Measurements from ENCODE around the gene ARL2BP. TPM values are rescaled to one million over a fixed set of nuclear protein-coding genes. Genes with fewer than 3 reads are reported as not detected.

The ARL2BP gene
- total RNA-seq, 1 experiment from 2014 or later, result 47.6 TPM

GRCh38 chr16:57281791-57282190 lies 36.7 kb downstream of the ARL2BP start:
- no peaks in the 10 kb centered on the region for H3K9me3 ChIP-seq
- Mint-ChIP-seq H3K4me3 (ENCODE audit: unreplicated experiment) (no peak overlapping the region), H3K4me1 (ENCODE audit: low read depth, unreplicated experiment) (peaks cover 41% of the 10 kb centered on the region), H3K9me3 (ENCODE audit: unreplicated experiment) (no peaks in the 10 kb centered on the region), H3K27ac (ENCODE audit: unreplicated experiment) (peak overlapping the region; percentile 82), H3K27me3 (ENCODE audit: insufficient read depth, unreplicated experiment) (no peaks in the 10 kb centered on the region), H3K36me3 (ENCODE audit: insufficient read depth, unreplicated experiment) (peaks cover 20% of the 10 kb centered on the region)
- no TSS peak for BruUV-seq (replicated peaks)
- H3K4me3 ChIP-seq (ENCODE audit: low read depth, low read length), result no peak overlapping the region
- ChIA-PET POLR2A (interaction anchor here (0.6 kb wide), 1 partner anchor 141 kb away, joined by 3 read pairs; no protein-coding TSS in a partner anchor), CTCF (interaction anchor here (0.9 kb wide), 1 partner anchor 10 kb away, joined by 7 read pairs; no protein-coding TSS in a partner anchor)
- TF ChIP-seq, protein P1, sequence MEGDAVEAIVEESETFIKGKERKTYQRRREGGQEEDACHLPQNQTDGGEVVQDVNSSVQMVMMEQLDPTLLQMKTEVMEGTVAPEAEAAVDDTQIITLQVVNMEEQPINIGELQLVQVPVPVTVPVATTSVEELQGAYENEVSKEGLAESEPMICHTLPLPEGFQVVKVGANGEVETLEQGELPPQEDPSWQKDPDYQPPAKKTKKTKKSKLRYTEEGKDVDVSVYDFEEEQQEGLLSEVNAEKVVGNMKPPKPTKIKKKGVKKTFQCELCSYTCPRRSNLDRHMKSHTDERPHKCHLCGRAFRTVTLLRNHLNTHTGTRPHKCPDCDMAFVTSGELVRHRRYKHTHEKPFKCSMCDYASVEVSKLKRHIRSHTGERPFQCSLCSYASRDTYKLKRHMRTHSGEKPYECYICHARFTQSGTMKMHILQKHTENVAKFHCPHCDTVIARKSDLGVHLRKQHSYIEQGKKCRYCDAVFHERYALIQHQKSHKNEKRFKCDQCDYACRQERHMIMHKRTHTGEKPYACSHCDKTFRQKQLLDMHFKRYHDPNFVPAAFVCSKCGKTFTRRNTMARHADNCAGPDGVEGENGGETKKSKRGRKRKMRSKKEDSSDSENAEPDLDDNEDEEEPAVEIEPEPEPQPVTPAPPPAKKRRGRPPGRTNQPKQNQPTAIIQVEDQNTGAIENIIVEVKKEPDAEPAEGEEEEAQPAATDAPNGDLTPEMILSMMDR (IDR thresholded peaks at IDR 0.05; ENCODE audit: insufficient read depth in 1 of 2, low read depth in 1 of 2, low read length in 1 of 2, severe bottlenecking in 1 of 2, unreplicated experiment in 1 of 2), result no peak
- H3K4me1 ChIP-seq, result peaks cover 36% of the 10 kb centered on the region
- no peak for DNase-seq
- intact Hi-C loops (cut with micrococcal nuclease; ENCODE audit: unreplicated experiment), result loop anchor here (2.0 kb wide), 1 partner anchor 13 kb away; no protein-coding TSS in a partner anchor
- no peaks in the 10 kb centered on the region for H3K36me3 ChIP-seq (ENCODE audit: control insufficient read depth, insufficient read depth, low read length)
- H3K27me3 ChIP-seq (replicated peaks; ENCODE audit: control insufficient read depth, insufficient read depth, low read length), result no peaks in the 10 kb centered on the region

GRCh38 chr16:57282510-57283213 lies 37.6 kb downstream of the ARL2BP start:
- peaks cover 31% of the 10 kb centered on the region for H3K4me1 ChIP-seq
- intact Hi-C loops (cut with micrococcal nuclease; ENCODE audit: unreplicated experiment), result loop anchor here (2.0 kb wide), 1 partner anchor 14 kb away; no protein-coding TSS in a partner anchor
- H3K9me3 Mint-ChIP-seq (ENCODE audit: unreplicated experiment), result no peaks in the 10 kb centered on the region
- H3K27ac Mint-ChIP-seq (ENCODE audit: unreplicated experiment), result peak overlapping the region; percentile 82
- no peaks in the 10 kb centered on the region for H3K9me3 ChIP-seq
- H3K36me3 Mint-ChIP-seq (ENCODE audit: insufficient read depth, unreplicated experiment), result peaks cover 20% of the 10 kb centered on the region
- DNase-seq, result no peak
- TF ChIP-seq, protein P1 (IDR thresholded peaks at IDR 0.05; ENCODE audit: insufficient read depth in 1 of 2, low read depth in 1 of 2, low read length in 1 of 2, severe bottlenecking in 1 of 2, unreplicated experiment in 1 of 2), result no peak
- no peaks in the 10 kb centered on the region for H3K36me3 ChIP-seq (ENCODE audit: control insufficient read depth, insufficient read depth, low read length)
- no peaks in the 10 kb centered on the region for H3K27me3 Mint-ChIP-seq (ENCODE audit: insufficient read depth, unreplicated experiment)
- peaks cover 35% of the 10 kb centered on the region for H3K4me1 Mint-ChIP-seq (ENCODE audit: low read depth, unreplicated experiment)
- H3K4me3 Mint-ChIP-seq (ENCODE audit: unreplicated experiment), result peak overlapping the region; percentile 80
- peak overlapping the region; percentile 99 for H3K4me3 ChIP-seq (ENCODE audit: low read depth, low read length)
- ChIA-PET POLR2A (interaction anchor here (0.6 kb wide), 1 partner anchor 140 kb away, joined by 3 read pairs; no protein-coding TSS in a partner anchor), CTCF (no interaction called here)
- no peaks in the 10 kb centered on the region for H3K27me3 ChIP-seq (replicated peaks; ENCODE audit: control insufficient read depth, insufficient read depth, low read length)
- TSS peak; percentile 28 for BruUV-seq (replicated peaks)

GRCh38 chr16:57283214-57283958 lies 38.3 kb downstream of the ARL2BP start:
- Mint-ChIP-seq H3K27me3 (ENCODE audit: insufficient read depth, unreplicated experiment) (no peaks in the 10 kb centered on the region), H3K36me3 (ENCODE audit: insufficient read depth, unreplicated experiment) (peaks cover 20% of the 10 kb centered on the region), H3K4me3 (ENCODE audit: unreplicated experiment) (peak overlapping the region; percentile 80), H3K4me1 (ENCODE audit: low read depth, unreplicated experiment) (peaks cover 31% of the 10 kb centered on the region), H3K27ac (ENCODE audit: unreplicated experiment) (peak overlapping the region; percentile 82), H3K9me3 (ENCODE audit: unreplicated experiment) (no peaks in the 10 kb centered on the region)
- BruUV-seq (replicated peaks), result no TSS peak
- H3K9me3 ChIP-seq, result no peaks in the 10 kb centered on the region
- H3K27me3 ChIP-seq (replicated peaks; ENCODE audit: control insufficient read depth, insufficient read depth, low read length), result no peaks in the 10 kb centered on the region
- H3K4me1 ChIP-seq, result peaks cover 28% of the 10 kb centered on the region
- peak; percentile 60 to 73 for DNase-seq
- H3K4me3 ChIP-seq (ENCODE audit: low read depth, low read length), result peak overlapping the region; percentile 99
- ChIA-PET POLR2A (interaction anchor here (0.6 to 1.0 kb wide), 2 partner anchors 9 to 11 kb away, joined by 3 to 4 read pairs; no protein-coding TSS in a partner anchor), CTCF (interaction anchor here (0.7 to 1.2 kb wide), 4 partner anchors 9 to 444 kb away, joined by 3 to 5 read pairs (median 4); partner anchors contain the start of gene ARL2BP)
- TF ChIP-seq, protein P1 (IDR thresholded peaks at IDR 0.05; ENCODE audit: insufficient read depth in 1 of 2, low read depth in 1 of 2, low read length in 1 of 2, severe bottlenecking in 1 of 2, unreplicated experiment in 1 of 2), result no peak
- H3K36me3 ChIP-seq (ENCODE audit: control insufficient read depth, insufficient read depth, low read length), result no peaks in the 10 kb centered on the region
- intact Hi-C loops (cut with micrococcal nuclease; ENCODE audit: unreplicated experiment), result loop anchor here (2.0 kb wide), 1 partner anchor 15 kb away; no protein-coding TSS in a partner anchor
